B cell (primary cell): ENCODE measurements around the gene NR4A1.

ENCODE experiments used
- CTCF ChIP-seq: fragments of 200-600 bp; IDR thresholded peaks from one replicate; pipeline ENCODE4 v1.8.0; 2022; ENCODE audit warnings: antibody characterized with exemption, mild to moderate bottlenecking
- EZH2 ChIP-seq: IDR thresholded peaks from 2 replicates; pipeline ENCODE4 v1.6.1; 2012; ENCODE audit warnings: borderline replicate concordance, low read depth, mild to moderate bottlenecking, moderate library complexity, low read length; ENCODE audit not compliant: insufficient read depth, poor library complexity, severe bottlenecking

DNA sequence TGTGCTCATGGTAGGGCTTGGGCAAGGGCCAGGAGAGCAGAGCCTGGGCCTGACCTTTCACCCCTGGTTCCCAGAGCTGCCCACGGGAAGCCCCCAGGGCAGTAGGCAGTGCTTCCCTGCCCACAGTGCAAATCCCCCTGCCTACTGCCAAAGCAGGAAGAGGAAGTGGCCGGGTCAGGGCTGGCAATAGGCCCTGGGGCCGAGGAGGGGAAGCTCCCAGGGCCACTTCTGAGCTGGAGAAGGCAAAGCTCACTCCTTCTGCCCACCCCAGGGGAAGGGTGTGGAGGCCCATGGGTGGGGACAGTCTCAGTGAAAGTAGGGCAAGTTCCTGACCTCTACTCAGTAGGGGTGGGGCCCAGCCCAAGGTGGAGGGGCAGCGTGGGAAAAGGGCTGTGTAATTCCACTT is 5.4 kb upstream of the NR4A1 start:
- no peak for TF ChIP-seq CTCF
- no peak for TF ChIP-seq EZH2
